ENCODE measurements around the gene ZNF598.
A peak's percentile ranks its signal among the peaks of the same experiment; 100 is the strongest.

Gene ZNF598

GRCh38 chr16:1989209-1990100, 20.2 kb downstream of the ZNF598 start, which contains the start of gene SYNGR3:
TSS of gene SYNGR3 (plus strand) at chr16:1989970. CDS start at chr16:1990103, 133 bp downstream.
- no peak for TF ChIP-seq CTCF (IDR thresholded peaks at IDR 0.05; ENCODE audit: extremely low read depth, missing control alignments)
- peak; percentile 68 for DNase-seq (ENCODE audit: low spot score)

- DNase-seq (ENCODE audit: low spot score), result no peak
- no peak for TF ChIP-seq CTCF (IDR thresholded peaks at IDR 0.05; ENCODE audit: extremely low read depth, missing control alignments)
These were observed 22.4 kb downstream of the ZNF598 start for GRCh38 chr16:1987198-1987597.

- TF ChIP-seq CTCF (IDR thresholded peaks at IDR 0.05; ENCODE audit: extremely low read depth, missing control alignments), result no peak
- DNase-seq (ENCODE audit: low spot score), result no peak
These were observed 24.0 kb downstream of the ZNF598 start for GRCh38 chr16:1985466-1986150.

- TF ChIP-seq CTCF (IDR thresholded peaks at IDR 0.05; ENCODE audit: extremely low read depth, missing control alignments), result no peak
- no peak for DNase-seq (ENCODE audit: low spot score)
These were observed 25.0 kb downstream of the ZNF598 start for GRCh38 chr16:1984347-1985225.

- peak; percentile 69 for TF ChIP-seq CTCF (IDR thresholded peaks at IDR 0.05; ENCODE audit: extremely low read depth, missing control alignments)
- DNase-seq (ENCODE audit: low spot score), result peak; percentile 99
These were observed 25.9 kb downstream of the ZNF598 start, which contains the start of gene GFER for GRCh38 chr16:1983544-1984346. TSS of gene GFER (plus strand) at chr16:1984193. CDS start at chr16:1984219, 26 bp downstream.

- DNase-seq (ENCODE audit: low spot score), result no peak
- TF ChIP-seq CTCF (IDR thresholded peaks at IDR 0.05; ENCODE audit: extremely low read depth, missing control alignments), result no peak
These were observed 26.6 kb downstream of the ZNF598 start for GRCh38 chr16:1982991-1983543.
